OCI-LY7 (cell line): ENCODE measurements around the gene COX19. TPM values are rescaled to one million over a fixed set of nuclear protein-coding genes. Genes with fewer than 3 reads are reported as not detected.

Experiments used
- BruUV-seq: library from RNA; stranded (reverse); fragments of 400-500 nt; replicated peaks from 2 replicates; lab custom pipeline; 2021; lab: Mats Ljungman, UMichigan
- CTCF ChIA-PET: fragments of 300-600 bp; sonication (Branson Sonifier 250); formaldehyde crosslinking; loops from one replicate; lab custom pipeline; 2022; ENCODE audit warnings: antibody characterized with exemption; ENCODE audit not compliant: unreplicated experiment; lab: Charles Lee
- POLR2A ChIA-PET: fragments of 300-600 bp; sonication (Branson Sonifier 250); formaldehyde crosslinking; loops from one replicate; lab custom pipeline; 2022; ENCODE audit warnings: antibody characterized with exemption; lab: Charles Lee
- DNase-seq: peaks from one replicate; pipeline ENCODE4 v3.0.0-alpha.2; 2015; ENCODE audit warnings: low spot score
- H2AFZ ChIP-seq: fragments of 200-600 bp; sonication (generic), shearing (Covaris generic); 2 replicates; pipeline ENCODE4 v1.6.1; 2014; ENCODE audit warnings: mild to moderate bottlenecking, antibody characterized with exemption, low read length, moderate library complexity
- H3K27ac ChIP-seq: fragments of 200-600 bp; sonication (generic); 2 replicates; pipeline ENCODE4 v1.5.1; 2014; ENCODE audit warnings: mixed run types, low read depth, mild to moderate bottlenecking, moderate library complexity, low read length, inconsistent platforms; ENCODE audit not compliant: poor library complexity, severe bottlenecking
- H3K36me3 ChIP-seq: fragments of 200-600 bp; sonication (generic); 2 replicates; pipeline ENCODE4 v1.6.1; 2014; ENCODE audit warnings: mild to moderate bottlenecking, antibody characterized with exemption, low read length, moderate library complexity, mixed read lengths; ENCODE audit not compliant: insufficient read depth
- H3K4me1 ChIP-seq: fragments of 200-600 bp; sonication (generic); 2 replicates; pipeline ENCODE4 v1.5.1; 2014; ENCODE audit warnings: mild to moderate bottlenecking, low read length; ENCODE audit not compliant: insufficient read depth, poor library complexity, severe bottlenecking
- H3K4me2 ChIP-seq: fragments of 200-600 bp; sonication (generic); 2 replicates; pipeline ENCODE4 v1.6.1; 2014; ENCODE audit warnings: mild to moderate bottlenecking, low read length
- H3K4me3 ChIP-seq: fragments of 200-600 bp; sonication (generic); 2 replicates; pipeline ENCODE4 v1.5.1; 2014; ENCODE audit warnings: mild to moderate bottlenecking, low read depth, low read length; ENCODE audit not compliant: poor library complexity, severe bottlenecking
- H3K79me2 ChIP-seq: fragments of 200-600 bp; sonication (generic); 2 replicates; pipeline ENCODE4 v1.6.1; 2016; ENCODE audit warnings: low read depth, mild to moderate bottlenecking, low read length, moderate library complexity, mixed read lengths; ENCODE audit not compliant: insufficient read depth
- H3K9me2 ChIP-seq: fragments of 200-600 bp; sonication (generic); 2 replicates; pipeline ENCODE4 v1.6.1; 2016; ENCODE audit warnings: mild to moderate bottlenecking, low read length, mixed read lengths; ENCODE audit not compliant: insufficient read depth
- H3K9me3 ChIP-seq: fragments of 200-600 bp; sonication (generic); 2 replicates; pipeline ENCODE4 v1.6.1; 2014; ENCODE audit warnings: mild to moderate bottlenecking, mixed run types, low read length, mixed read lengths
- H4K20me1 ChIP-seq: fragments of 200-600 bp; sonication (generic); 2 replicates; pipeline ENCODE4 v1.6.1; 2014; ENCODE audit warnings: mild to moderate bottlenecking, antibody characterized with exemption, low read length, moderate library complexity, mixed read lengths; ENCODE audit not compliant: insufficient read depth
- CTCF ChIP-seq: fragments of 200-600 bp; sonication (generic); conservative IDR thresholded peaks from 2 replicates; pipeline ENCODE4 v1.5.1; 2014; ENCODE audit warnings: mild to moderate bottlenecking, antibody characterized with exemption, low read length, moderate library complexity, mixed read lengths
- EZH2phosphoT487 ChIP-seq: fragments of 200-600 bp; sonication (generic); IDR thresholded peaks from 2 replicates; pipeline ENCODE4 v1.6.1; 2018; ENCODE audit warnings: low read depth, borderline replicate concordance, mild to moderate bottlenecking, mixed run types, antibody characterized with exemption, low read length, moderate library complexity, mixed read lengths
- intact Hi-C: fragments of 100-400 bp; cut with micrococcal nuclease; formaldehyde crosslinking; loops from one replicate; pipeline ENCODE4 v1.10.0; 2022; ENCODE audit not compliant: unreplicated experiment
- total RNA-seq, 2 experiments: library from RNA; depleted of rRNA in 1 of 2; stranded (reverse); fragments of >200 nt in 1 of 2; shearing (Covaris generic) in 1 of 2; gene quantifications; 2 replicates each; pipeline ENCODE4 v1.2.3, GENCODE V29; 2014 to 2022

The COX19 gene
- total RNA-seq, 2 experiments from 2014 or later: 23.2 to 43.1 TPM

GRCh38 chr7:990933-991728 is 15.8 kb upstream of the COX19 start:
- POLR2A ChIA-PET: interaction anchor here (0.6 kb wide), 1 partner anchor 78 kb away, joined by 3 read pairs; no protein-coding TSS in a partner anchor
- Histone ChIP-seq H3K9me2 (no peaks in the 10 kb centered on the region), H2AFZ (no peak overlapping the region), H3K4me1 (peaks cover 44% of the 10 kb centered on the region), H3K79me2 (no peaks in the 10 kb centered on the region), H3K36me3 (no peaks in the 10 kb centered on the region), H3K27ac (no peak overlapping the region), H3K4me2 (no peak overlapping the region), H4K20me1 (no peaks in the 10 kb centered on the region), H3K4me3 (no peak overlapping the region), H3K9me3 (no peaks in the 10 kb centered on the region)
- TF ChIP-seq EZH2phosphoT487 (no peak), CTCF (no peak)
- intact Hi-C loops: loop anchor here (5.0 kb wide), 2 partner anchors 151 to 669 kb away; no protein-coding TSS in a partner anchor
- BruUV-seq: no TSS peak
- no peak for DNase-seq
- CTCF ChIA-PET: no interaction called here

GRCh38 chr7:990352-990932 is 15.1 kb upstream of the COX19 start:
- POLR2A ChIA-PET: interaction anchor here (0.6 kb wide), 1 partner anchor 79 kb away, joined by 3 read pairs; no protein-coding TSS in a partner anchor
- no peak overlapping the region for H3K4me2 ChIP-seq

More at GRCh38 chr7:990352-990932, 15.1 kb upstream of the COX19 start:
- CTCF ChIA-PET: no interaction called here
- Histone ChIP-seq H4K20me1 (no peaks in the 10 kb centered on the region), H3K27ac (no peak overlapping the region), H2AFZ (no peak overlapping the region), H3K36me3 (no peaks in the 10 kb centered on the region), H3K4me3 (no peak overlapping the region), H3K79me2 (no peaks in the 10 kb centered on the region), H3K9me2 (no peaks in the 10 kb centered on the region), H3K4me1 (peaks cover 45% of the 10 kb centered on the region), H3K9me3 (no peaks in the 10 kb centered on the region)
- BruUV-seq: no TSS peak
- intact Hi-C loops: loop anchor here (5.0 kb wide), 2 partner anchors 152 to 668 kb away; no protein-coding TSS in a partner anchor
- DNase-seq: no peak
- TF ChIP-seq EZH2phosphoT487 (no peak), CTCF (no peak)
